ENCODE data around the gene CDH23. TPM values are rescaled to one million over a fixed set of nuclear protein-coding genes. Genes with fewer than 3 reads are reported as not detected.

CDH23 gene
- total and polyA plus RNA-seq, 2 of the 8 experiments (the other 6 are each of a cell fraction or from before 2014, with no cell fraction given), result 1.9 to 4.9 TPM

DNA sequence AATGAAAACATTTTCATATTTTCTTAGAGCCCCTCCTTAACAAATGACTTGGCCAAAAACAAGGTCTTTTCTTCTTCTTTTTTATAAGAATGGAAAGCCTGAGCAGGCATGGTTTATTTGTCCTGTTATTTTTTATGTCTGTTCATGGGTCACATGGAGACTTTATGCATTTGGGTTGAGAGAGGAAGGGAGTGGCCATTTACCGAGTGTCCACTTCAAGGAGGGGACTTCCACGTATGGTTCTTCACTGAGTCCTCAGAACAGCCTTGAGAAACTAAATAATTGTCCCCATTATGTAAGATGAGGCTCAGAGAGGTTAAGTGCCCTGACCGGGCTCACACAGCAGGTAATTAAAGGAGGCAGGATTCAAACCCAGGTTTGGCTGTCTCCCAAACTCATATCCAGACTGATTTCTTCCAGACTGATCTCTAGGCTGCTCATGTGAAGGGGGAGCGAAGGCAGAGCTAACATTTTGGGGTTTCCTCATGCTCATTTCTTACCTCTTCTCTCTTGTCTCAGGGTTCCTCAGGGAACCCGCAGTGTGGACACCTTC is 82.2 kb downstream of the CDH23 start:
- Histone ChIP-seq H2BK15ac (ENCODE audit: low read length) (no peak overlapping the region), H3K79me2 (ENCODE audit: control insufficient read depth in 1 of 2, insufficient read depth in 2 of 2, low read length in 2 of 2) (no peaks in the 10 kb centered on the region), H3K56ac (replicated peaks; ENCODE audit: insufficient read length, low read depth, low read length) (no peak overlapping the region), H3K4me1 (replicated peaks in 1 of 4; ENCODE audit: control insufficient read depth in 3 of 4, insufficient read depth in 4 of 4, low read length in 3 of 4) (peaks cover 0 to 14% (median 6%) of the 10 kb centered on the region in 4 experiments; a peak in 6 of 7 replicates), H2AFZ (ENCODE audit: low read length) (no peak overlapping the region), H2BK12ac (ENCODE audit: low read depth, low read length) (no peak overlapping the region), H3K27ac (ENCODE audit: low read depth, low read length) (no peak overlapping the region), H2BK20ac (ENCODE audit: low read length) (no peak overlapping the region), H3K18ac (ENCODE audit: extremely low read depth, low read length) (no peak overlapping the region), H3K4me3 (ENCODE audit: extremely low read depth in 1 of 4, insufficient read depth in 2 of 4, low read depth in 3 of 4, low read length in 4 of 4) (no peak overlapping the region), H4K5ac (ENCODE audit: insufficient read length, low read depth, low read length) (no peak overlapping the region), H3K23me2 (ENCODE audit: low read depth, low read length) (no peaks in the 10 kb centered on the region; the same call in 1 of the 2 replicates), H3K14ac (ENCODE audit: insufficient read length) (no peak overlapping the region), H4K91ac (replicated peaks; ENCODE audit: insufficient read length, low read length) (no peak overlapping the region), H2BK120ac (replicated peaks; ENCODE audit: low read depth, low read length) (no peak overlapping the region), H2AK5ac (ENCODE audit: low read depth, low read length) (no peak overlapping the region), H3K27me3 (replicated peaks in 1 of 4; ENCODE audit: control insufficient read depth in 3 of 4, extremely low read depth in 1 of 4, insufficient read depth in 3 of 4, low read length in 3 of 4) (no peaks in the 10 kb centered on the region), H3K36me3 (ENCODE audit: control insufficient read depth in 2 of 4, insufficient read depth in 4 of 4, low read length in 3 of 4) (no peaks in the 10 kb centered on the region), H2BK5ac (ENCODE audit: low read depth, low read length) (no peak overlapping the region), H3K79me1 (ENCODE audit: low read depth, low read length) (no peaks in the 10 kb centered on the region), H3K9me3 (ENCODE audit: insufficient read depth in 2 of 2, low read depth in 1 of 2, low read length in 1 of 2) (no peaks in the 10 kb centered on the region), H4K20me1 (replicated peaks in 1 of 2; ENCODE audit: control insufficient read depth in 1 of 2, insufficient read depth in 2 of 2, low read length in 2 of 2) (no peaks in the 10 kb centered on the region), H3K4ac (replicated peaks; ENCODE audit: insufficient read length, low read depth, low read length) (no peak overlapping the region), H4K8ac (ENCODE audit: extremely low read depth, insufficient read depth, low read length) (no peak overlapping the region), H3K23ac (ENCODE audit: insufficient read length) (no peak overlapping the region), H3K4me2 (ENCODE audit: insufficient read depth in 1 of 2, low read depth in 2 of 2, low read length in 2 of 2) (no peak overlapping the region), H3K9ac (replicated peaks in 1 of 4; ENCODE audit: extremely low read depth in 1 of 4, low read depth in 3 of 4, low read length in 3 of 4) (no peak overlapping the region)
- CTCF ChIA-PET (ENCODE audit: partially characterized antibody), result interaction anchor here (1.4 to 1.6 kb wide), 2 partner anchors 21 to 229 kb away, joined by 3 to 4 read pairs; no protein-coding TSS in a partner anchor
- DNase-seq (ENCODE audit: low read depth in 1 of 2, low spot score in 2 of 2) (no peak), FAIRE-seq (no peak)
- 90% methylated on average over 5 of the region's 5 CpGs; no CpG with 5 or more reads in 1 of the 2 experiments for WGBS, 2 experiments (ENCODE audit: extremely low coverage in 1 of 2, insufficient coverage in 1 of 2, insufficient read length in 1 of 2, insufficient replicate concordance in 2 of 2, low coverage in 1 of 2, low lambda C conversion rate in 2 of 2, missing lambda C conversion rate in 1 of 2)
- POLR2A ChIA-PET (ENCODE audit: partially characterized antibody), result no interaction called here
- TF ChIP-seq FOSL1 (IDR thresholded peaks at IDR 0.05; ENCODE audit: insufficient read depth, low read depth, low read length) (no peak), SIN3A (conservative IDR thresholded peaks at IDR 0.05 in 1 of 2, IDR thresholded peaks at IDR 0.05 in 1 of 2; ENCODE audit: low read depth in 1 of 2, low read length in 2 of 2) (no peak), RXRA (IDR thresholded peaks at IDR 0.05; ENCODE audit: insufficient read depth, low read depth, low read length) (no peak), E2F6 (IDR thresholded peaks at IDR 0.05) (no peak), CHD1 (IDR thresholded peaks at IDR 0.05; ENCODE audit: low read depth, low read length) (no peak), SP2 (IDR thresholded peaks at IDR 0.05; ENCODE audit: low read length) (no peak), YY1 (IDR thresholded peaks at IDR 0.05; ENCODE audit: low read depth, low read length) (no peak), CEBPB (IDR thresholded peaks at IDR 0.05; ENCODE audit: low read depth, low read length) (no peak), SIX5 (IDR thresholded peaks at IDR 0.05; ENCODE audit: low read depth, low read length) (no peak), SIRT6 (IDR thresholded peaks at IDR 0.05; ENCODE audit: low read length) (no peak), POLR2A (IDR thresholded peaks at IDR 0.05; ENCODE audit: control extremely low read depth in 1 of 2, low read depth in 2 of 2, low read length in 2 of 2) (no peak), HDAC2 (IDR thresholded peaks at IDR 0.05; ENCODE audit: borderline replicate concordance in 1 of 2, low read depth in 2 of 2, low read length in 2 of 2) (no peak)
- TF ChIP-seq, protein P1, sequence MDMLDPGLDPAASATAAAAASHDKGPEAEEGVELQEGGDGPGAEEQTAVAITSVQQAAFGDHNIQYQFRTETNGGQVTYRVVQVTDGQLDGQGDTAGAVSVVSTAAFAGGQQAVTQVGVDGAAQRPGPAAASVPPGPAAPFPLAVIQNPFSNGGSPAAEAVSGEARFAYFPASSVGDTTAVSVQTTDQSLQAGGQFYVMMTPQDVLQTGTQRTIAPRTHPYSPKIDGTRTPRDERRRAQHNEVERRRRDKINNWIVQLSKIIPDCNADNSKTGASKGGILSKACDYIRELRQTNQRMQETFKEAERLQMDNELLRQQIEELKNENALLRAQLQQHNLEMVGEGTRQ (IDR thresholded peaks at IDR 0.05; ENCODE audit: low read length), result no peak
